ENCODE data around the gene PRKN. TPM values are rescaled to one million over a fixed set of nuclear protein-coding genes. Genes with fewer than 3 reads are reported as not detected.

PRKN gene
- total and polyA plus RNA-seq, 2 donors (not counting 1 experiment from before 2014, with no cell fraction given), result 0.43 to 4.6 TPM

GRCh38 chr6:161804838-161805237, 922.7 kb downstream of the PRKN start:
- Histone ChIP-seq H3K36me3 (ENCODE audit: control insufficient read depth, insufficient read depth, low read length) (no peaks in the 10 kb centered on the region), H3K27ac (ENCODE audit: insufficient read depth, low read length) (no peak overlapping the region), H3K9me3 (ENCODE audit: control insufficient read depth, insufficient read depth, low read depth, low read length) (no peaks in the 10 kb centered on the region), H3K4me3 (replicated peaks in 1 of 4; ENCODE audit: control extremely low read depth in 1 of 4, insufficient read depth in 1 of 4, low read depth in 3 of 4, low read length in 4 of 4) (no peak overlapping the region), H3K9ac (ENCODE audit: insufficient read depth, low read length) (no peak overlapping the region), H4K20me1 (ENCODE audit: control insufficient read depth, extremely low read depth, insufficient read depth, low read length) (no peaks in the 10 kb centered on the region), H3K4me1 (ENCODE audit: control insufficient read depth, extremely low read depth, insufficient read depth, low read length) (no peaks in the 10 kb centered on the region), H3K27me3 (ENCODE audit: control insufficient read depth, insufficient read depth, low read length) (no peaks in the 10 kb centered on the region), H3K79me2 (ENCODE audit: control insufficient read depth, insufficient read depth, low read length) (no peaks in the 10 kb centered on the region), H2AFZ (ENCODE audit: low read length) (no peak overlapping the region), H3K4me2 (ENCODE audit: extremely low read depth, insufficient read depth, low read length) (no peak overlapping the region)
- TF ChIP-seq EZH2 (IDR thresholded peaks at IDR 0.05; ENCODE audit: low read length, missing control alignments) (no peak), CTCF (conservative IDR thresholded peaks at IDR 0.05 in 1 of 2, IDR thresholded peaks at IDR 0.05 in 1 of 2; ENCODE audit: low read depth in 1 of 2, low read length in 2 of 2) (no peak)
- peak in 1 of 2 donors; percentile 84 for DNase-seq (ENCODE audit: low read depth in 2 of 2)

- TF ChIP-seq CTCF (conservative IDR thresholded peaks at IDR 0.05 in 1 of 2, IDR thresholded peaks at IDR 0.05 in 1 of 2; ENCODE audit: low read depth in 1 of 2, low read length in 2 of 2), result no peak
- TF ChIP-seq EZH2 (IDR thresholded peaks at IDR 0.05; ENCODE audit: low read length, missing control alignments), result no peak
- Histone ChIP-seq H2AFZ (ENCODE audit: low read length) (no peak overlapping the region), H3K79me2 (ENCODE audit: control insufficient read depth, insufficient read depth, low read length) (no peaks in the 10 kb centered on the region), H3K36me3 (ENCODE audit: control insufficient read depth, insufficient read depth, low read length) (no peaks in the 10 kb centered on the region), H3K9ac (ENCODE audit: insufficient read depth, low read length) (no peak overlapping the region), H3K27ac (ENCODE audit: insufficient read depth, low read length) (no peak overlapping the region), H3K4me1 (ENCODE audit: control insufficient read depth, extremely low read depth, insufficient read depth, low read length) (no peaks in the 10 kb centered on the region), H3K4me2 (ENCODE audit: extremely low read depth, insufficient read depth, low read length) (no peak overlapping the region), H4K20me1 (ENCODE audit: control insufficient read depth, extremely low read depth, insufficient read depth, low read length) (no peaks in the 10 kb centered on the region), H3K27me3 (ENCODE audit: control insufficient read depth, insufficient read depth, low read length) (no peaks in the 10 kb centered on the region), H3K4me3 (replicated peaks in 1 of 4; ENCODE audit: control extremely low read depth in 1 of 4, insufficient read depth in 1 of 4, low read depth in 3 of 4, low read length in 4 of 4) (no peak overlapping the region), H3K9me3 (ENCODE audit: control insufficient read depth, insufficient read depth, low read depth, low read length) (no peaks in the 10 kb centered on the region)
- DNase-seq (ENCODE audit: low read depth in 2 of 2), result no peak
These were observed 924.4 kb downstream of the PRKN start for GRCh38 chr6:161803131-161803530.

- Histone ChIP-seq H3K4me3 (replicated peaks in 1 of 4; ENCODE audit: control extremely low read depth in 1 of 4, insufficient read depth in 1 of 4, low read depth in 3 of 4, low read length in 4 of 4) (no peak overlapping the region), H3K27me3 (ENCODE audit: control insufficient read depth, insufficient read depth, low read length) (no peaks in the 10 kb centered on the region), H3K79me2 (ENCODE audit: control insufficient read depth, insufficient read depth, low read length) (no peaks in the 10 kb centered on the region), H3K4me1 (ENCODE audit: control insufficient read depth, extremely low read depth, insufficient read depth, low read length) (no peaks in the 10 kb centered on the region), H3K4me2 (ENCODE audit: extremely low read depth, insufficient read depth, low read length) (no peak overlapping the region), H3K27ac (ENCODE audit: insufficient read depth, low read length) (no peak overlapping the region), H3K36me3 (ENCODE audit: control insufficient read depth, insufficient read depth, low read length) (no peaks in the 10 kb centered on the region), H3K9ac (ENCODE audit: insufficient read depth, low read length) (no peak overlapping the region), H2AFZ (ENCODE audit: low read length) (no peak overlapping the region), H3K9me3 (ENCODE audit: control insufficient read depth, insufficient read depth, low read depth, low read length) (no peaks in the 10 kb centered on the region), H4K20me1 (ENCODE audit: control insufficient read depth, extremely low read depth, insufficient read depth, low read length) (no peaks in the 10 kb centered on the region)
- DNase-seq (ENCODE audit: low read depth in 2 of 2), result no peak
- TF ChIP-seq EZH2 (IDR thresholded peaks at IDR 0.05; ENCODE audit: low read length, missing control alignments) (no peak), CTCF (conservative IDR thresholded peaks at IDR 0.05 in 1 of 2, IDR thresholded peaks at IDR 0.05 in 1 of 2; ENCODE audit: low read depth in 1 of 2, low read length in 2 of 2) (no peak)
These were observed 925.3 kb downstream of the PRKN start for GRCh38 chr6:161802231-161802630.

Measured in fibroblast of lung (primary cell).